Adrenal gland (tissue), 5 donors: Measurements from ENCODE around the gene PLIN5.

Source experiments
- POLR2A ChIP-seq, 2 donors: fragments of 450-650 bp; IDR thresholded peaks; one replicate each; pipeline ENCODE4 v1.6.1; 2017; ENCODE audit warnings: antibody characterized with exemption in 2 of 2, mild to moderate bottlenecking in 2 of 2, moderate library complexity in 1 of 2
- TF ChIP-seq, protein P1 (sequence below), 6 experiments: fragments of 450-650 bp in 4 of 6; fragments of 200-600 bp in 2 of 6; sonication (generic) in 1 of 6; IDR thresholded peaks; 1 replicate in 5 of 6; 2 replicates in 1 of 6; pipeline versions ENCODE4 v1.5.1 to v1.8.0; 2016 to 2021; ENCODE audit warnings: antibody characterized with exemption in 6 of 6, mild to moderate bottlenecking in 2 of 6, moderate library complexity in 1 of 6
- donor health status: DM: no; HTN: no; CAD: no.

DNA sequence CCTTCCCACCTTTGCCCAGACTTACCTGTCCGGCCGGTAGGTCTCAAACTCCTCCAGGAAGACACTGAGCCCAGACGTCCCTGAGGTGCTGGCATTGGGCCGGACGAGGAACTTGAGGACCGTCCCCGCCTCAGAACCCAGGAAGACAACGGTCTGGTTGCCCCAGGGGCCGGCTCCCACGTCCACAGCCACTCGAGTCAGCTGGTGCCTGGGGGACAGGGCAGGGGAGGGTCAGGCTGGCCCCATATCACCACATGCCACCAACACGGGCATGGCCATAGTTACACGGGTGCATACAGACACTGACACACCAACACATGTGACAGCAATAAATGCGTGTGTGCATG is 13.2 kb upstream of the PLIN5 start:
- TF ChIP-seq, protein P1, sequence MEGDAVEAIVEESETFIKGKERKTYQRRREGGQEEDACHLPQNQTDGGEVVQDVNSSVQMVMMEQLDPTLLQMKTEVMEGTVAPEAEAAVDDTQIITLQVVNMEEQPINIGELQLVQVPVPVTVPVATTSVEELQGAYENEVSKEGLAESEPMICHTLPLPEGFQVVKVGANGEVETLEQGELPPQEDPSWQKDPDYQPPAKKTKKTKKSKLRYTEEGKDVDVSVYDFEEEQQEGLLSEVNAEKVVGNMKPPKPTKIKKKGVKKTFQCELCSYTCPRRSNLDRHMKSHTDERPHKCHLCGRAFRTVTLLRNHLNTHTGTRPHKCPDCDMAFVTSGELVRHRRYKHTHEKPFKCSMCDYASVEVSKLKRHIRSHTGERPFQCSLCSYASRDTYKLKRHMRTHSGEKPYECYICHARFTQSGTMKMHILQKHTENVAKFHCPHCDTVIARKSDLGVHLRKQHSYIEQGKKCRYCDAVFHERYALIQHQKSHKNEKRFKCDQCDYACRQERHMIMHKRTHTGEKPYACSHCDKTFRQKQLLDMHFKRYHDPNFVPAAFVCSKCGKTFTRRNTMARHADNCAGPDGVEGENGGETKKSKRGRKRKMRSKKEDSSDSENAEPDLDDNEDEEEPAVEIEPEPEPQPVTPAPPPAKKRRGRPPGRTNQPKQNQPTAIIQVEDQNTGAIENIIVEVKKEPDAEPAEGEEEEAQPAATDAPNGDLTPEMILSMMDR (IDR thresholded peaks at IDR 0.05) = no peak
- no peak for TF ChIP-seq POLR2A (IDR thresholded peaks at IDR 0.05)
